ENCODE data around the gene LDB3.

Gene LDB3

DNA sequence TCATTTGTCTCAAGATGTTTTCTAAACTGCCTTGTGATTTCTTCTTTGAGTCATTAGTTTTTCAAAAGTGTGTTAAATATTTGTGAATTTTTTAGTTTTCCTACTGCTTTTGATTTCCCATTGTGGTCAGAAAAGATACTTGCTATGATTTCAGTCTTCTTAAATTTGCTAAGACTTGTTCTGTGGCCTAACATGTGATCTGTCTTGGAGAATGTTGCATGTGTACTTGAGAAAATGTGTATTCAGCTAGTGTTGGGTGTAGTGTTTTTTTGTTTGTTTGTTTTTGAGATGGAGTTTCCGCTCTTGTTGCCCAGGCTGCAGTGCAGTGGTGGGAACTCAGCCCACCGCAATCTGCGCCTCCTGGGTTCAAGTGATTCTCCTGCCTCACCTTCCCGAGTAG, 116.7 kb downstream of the LDB3 start:
- ChIA-PET CTCF (no interaction called here), POLR2A (no interaction called here)
- WGBS (ENCODE audit: insufficient coverage), result 100% methylated on average over 1 of the region's 4 CpGs
- Histone ChIP-seq H3K36me3 (ENCODE audit: control insufficient read depth in 4 of 4, insufficient read depth in 4 of 4, low read length in 3 of 4) (no peaks in the 10 kb centered on the region), H3K27ac (ENCODE audit: insufficient read depth in 1 of 2, low read depth in 1 of 2, low read length in 2 of 2, poor library complexity in 1 of 2, severe bottlenecking in 2 of 2) (no peak overlapping the region), H3K4me3 (ENCODE audit: control insufficient read depth in 1 of 7, extremely low read depth in 1 of 7, insufficient read depth in 4 of 7, low read depth in 2 of 7, low read length in 6 of 7) (no peak overlapping the region), H3K9me3 (ENCODE audit: control extremely low read depth in 1 of 5, control insufficient read depth in 4 of 5, insufficient read depth in 2 of 5, low read depth in 1 of 5, low read length in 4 of 5) (peaks cover 0 to 10% (median 0%) of the 10 kb centered on the region in 5 experiments), H3K4me1 (ENCODE audit: control extremely low read depth in 1 of 4, control insufficient read depth in 4 of 4, insufficient read depth in 4 of 4, low read length in 3 of 4) (no peaks in the 10 kb centered on the region), H3K27me3 (replicated peaks in 2 of 5; ENCODE audit: control insufficient read depth in 4 of 5, insufficient read depth in 5 of 5, low read length in 4 of 5) (peaks cover 0 to 5% (median 3%) of the 10 kb centered on the region in 5 experiments)
- DNase-seq, result no peak

All from common myeloid progenitor, CD34-positive (primary cell).